ENCODE measurements around the gene FTH1.
"Not testable (repeated sequence)": the region's sequence is repeated elsewhere in the genome, so short reads cannot be mapped to it uniquely, and the experiment has no call there.

The FTH1 gene

DNA sequence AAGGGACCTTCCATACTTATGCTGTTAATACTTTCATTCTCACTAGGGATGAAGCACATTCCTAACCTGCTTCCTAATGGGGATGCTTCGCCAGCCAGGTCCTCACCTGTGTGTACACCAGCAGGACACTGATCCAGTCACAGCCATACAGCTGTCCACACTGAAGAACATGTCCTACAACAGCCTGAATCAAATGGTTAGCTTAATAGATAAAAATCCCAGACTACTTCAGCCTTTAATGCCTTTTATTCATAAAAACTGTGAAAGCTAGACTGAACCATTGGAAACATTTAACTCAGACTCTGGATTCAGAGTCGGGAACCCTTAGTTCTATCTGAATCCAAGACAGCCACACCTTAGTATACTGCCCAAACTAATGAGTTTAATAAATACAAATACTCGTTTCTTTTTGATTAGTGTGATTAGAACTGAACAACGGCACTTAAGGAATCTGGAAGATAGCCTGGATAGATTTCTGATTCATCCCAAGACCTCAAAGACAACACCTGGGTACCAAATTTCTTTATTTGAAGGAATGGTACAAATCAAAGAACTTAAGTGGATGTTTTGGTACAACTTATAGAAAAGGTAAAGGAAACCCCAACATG, 3.3 kb downstream of the FTH1 start:
- no peak for DNase-seq (ENCODE audit: low read depth in 2 of 2, low spot score in 1 of 2)

DNA sequence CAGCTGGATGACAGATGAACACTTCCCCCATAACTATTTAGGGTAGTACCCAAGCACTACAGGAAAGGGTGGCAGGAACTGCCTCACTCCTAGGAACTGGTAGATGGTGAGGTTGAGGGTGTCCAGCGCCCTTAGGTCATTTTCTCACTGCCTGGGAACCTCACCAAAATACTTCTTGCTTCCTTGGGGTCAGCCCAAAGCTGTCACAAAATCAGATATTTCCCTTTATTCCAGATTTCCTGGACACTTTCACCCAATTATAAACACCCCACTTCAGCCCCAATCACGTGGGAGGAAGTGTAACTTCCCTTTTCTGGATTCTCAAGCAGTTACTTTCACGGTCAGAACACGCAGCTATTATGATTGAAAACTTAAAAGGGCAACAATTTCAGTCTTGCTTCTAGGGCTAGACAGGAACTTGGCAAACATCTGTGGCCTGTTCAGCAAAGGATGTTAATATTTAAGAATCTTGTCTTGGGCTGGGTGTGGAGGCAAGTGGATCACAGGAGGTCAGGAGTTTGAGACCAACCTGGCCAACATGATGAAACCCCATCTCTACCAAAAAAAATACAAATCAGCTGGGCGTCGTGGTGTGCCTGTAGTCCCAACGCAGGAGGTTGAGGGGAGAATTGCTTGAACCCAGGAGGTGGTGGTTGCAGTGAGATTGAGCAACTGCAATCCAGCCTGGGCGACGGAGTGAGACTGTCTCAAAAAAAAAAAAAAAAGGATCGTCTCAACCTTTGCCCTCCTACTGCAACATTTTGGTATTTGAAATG, 4.0 kb downstream of the FTH1 start:
- no peak for DNase-seq (ENCODE audit: low read depth in 2 of 2, low spot score in 1 of 2)

DNA sequence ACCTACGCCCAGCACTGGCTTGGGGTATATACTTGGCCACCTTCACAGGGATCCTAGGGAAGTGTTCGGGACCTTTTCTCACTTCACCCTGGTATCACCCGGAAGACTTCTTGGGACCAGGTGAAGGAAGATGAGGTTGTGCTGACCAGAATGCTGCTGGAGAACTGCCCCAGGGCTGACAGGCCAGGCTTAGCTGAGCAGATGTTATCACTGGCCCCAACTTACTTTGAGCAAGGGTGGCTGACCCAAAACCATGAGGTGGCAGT, 4.5 kb downstream of the FTH1 start:
- no peak for DNase-seq (ENCODE audit: low read depth in 2 of 2, low spot score in 1 of 2)

DNA sequence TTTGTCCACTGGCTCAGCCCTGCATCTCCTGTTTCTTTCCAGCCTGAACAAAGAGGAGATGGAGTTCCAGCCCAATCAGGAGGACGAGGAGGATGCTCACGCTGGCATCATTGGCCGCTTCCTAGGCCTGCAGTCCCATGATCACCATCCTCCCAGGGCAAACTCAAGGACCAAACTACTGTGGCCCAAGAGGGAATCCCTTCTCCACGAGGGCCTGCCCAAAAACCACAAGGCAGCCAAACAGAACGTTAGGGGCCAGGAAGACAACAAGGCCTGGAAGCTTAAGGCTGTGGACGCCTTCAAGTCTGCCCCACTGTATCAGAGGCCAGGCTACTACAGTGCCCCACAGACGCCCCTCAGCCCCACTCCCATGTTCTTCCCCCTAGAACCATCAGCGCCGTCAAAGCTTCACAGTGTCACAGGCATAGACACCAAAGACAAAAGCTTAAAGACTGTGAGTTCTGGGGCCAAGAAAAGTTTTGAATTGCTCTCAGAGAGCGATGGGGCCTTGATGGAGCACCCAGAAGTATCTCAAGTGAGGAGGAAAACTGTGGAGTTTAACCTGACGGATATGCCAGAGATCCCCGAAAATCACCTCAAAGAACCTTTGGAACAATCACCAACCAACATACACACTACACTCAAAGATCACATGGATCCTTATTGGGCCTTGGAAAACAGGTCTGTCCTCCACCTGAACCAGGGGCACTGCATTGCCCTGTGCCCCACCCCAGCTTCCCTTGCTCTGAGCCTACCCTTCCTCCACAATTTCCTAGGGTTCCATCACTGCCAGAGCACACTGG, 5.0 kb downstream of the FTH1 start:
- DNase-seq (ENCODE audit: low read depth in 2 of 2, low spot score in 1 of 2): no peak

DNA sequence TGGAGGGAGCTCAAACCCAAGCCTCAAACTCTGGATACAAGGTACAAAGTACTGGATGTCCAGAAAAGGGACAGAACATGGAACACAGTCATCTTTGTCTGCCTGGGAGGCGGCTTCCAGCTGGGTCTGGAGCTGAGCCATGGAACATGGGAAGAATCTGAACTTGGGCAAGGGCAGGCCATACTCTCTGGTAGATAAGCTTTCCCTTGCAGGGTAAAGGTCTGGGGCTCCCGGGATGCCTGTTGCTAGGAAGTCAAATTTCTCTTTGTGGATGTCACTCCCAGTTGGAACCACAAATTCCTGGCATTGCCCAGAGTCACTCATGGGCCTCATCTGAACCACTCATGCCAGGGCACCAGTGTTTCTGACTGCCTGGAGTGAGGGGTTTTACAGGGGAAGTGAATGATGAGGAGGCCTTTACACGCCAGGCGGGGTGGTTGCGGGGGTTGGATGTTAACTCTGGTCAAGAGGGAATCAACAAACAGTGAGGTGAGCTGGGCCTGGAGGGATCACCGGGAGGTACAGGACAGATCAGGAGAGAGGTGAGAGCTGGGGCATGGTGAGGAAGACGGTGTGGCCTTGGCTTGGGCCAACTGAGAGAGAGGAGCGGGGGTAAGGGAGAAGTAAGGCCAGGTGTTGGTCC, 5.7 kb downstream of the FTH1 start:
- DNase-seq (ENCODE audit: low read depth in 2 of 2, low spot score in 1 of 2): no peak

DNA sequence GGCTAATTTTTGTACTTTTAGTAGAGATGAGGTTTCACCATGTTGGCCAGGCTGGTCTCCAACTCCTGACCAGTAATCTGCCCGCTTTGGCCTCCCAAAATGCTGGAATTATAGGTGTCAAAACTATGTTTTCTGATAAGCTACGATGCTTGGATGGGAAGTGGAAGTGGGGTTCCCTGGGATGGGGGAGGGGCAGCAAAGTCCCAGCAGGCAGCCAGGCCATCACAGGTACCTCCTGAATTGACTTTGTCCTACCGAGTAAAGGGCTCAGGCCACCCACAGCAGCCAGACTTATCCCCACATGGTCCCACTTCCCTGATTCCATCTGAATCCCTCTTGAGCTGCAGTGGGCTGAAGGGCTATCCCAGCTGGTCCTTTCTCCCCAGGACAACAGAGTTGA, 6.9 kb downstream of the FTH1 start:
- DNase-seq (ENCODE audit: low read depth in 2 of 2, low spot score in 1 of 2): no peak

DNA sequence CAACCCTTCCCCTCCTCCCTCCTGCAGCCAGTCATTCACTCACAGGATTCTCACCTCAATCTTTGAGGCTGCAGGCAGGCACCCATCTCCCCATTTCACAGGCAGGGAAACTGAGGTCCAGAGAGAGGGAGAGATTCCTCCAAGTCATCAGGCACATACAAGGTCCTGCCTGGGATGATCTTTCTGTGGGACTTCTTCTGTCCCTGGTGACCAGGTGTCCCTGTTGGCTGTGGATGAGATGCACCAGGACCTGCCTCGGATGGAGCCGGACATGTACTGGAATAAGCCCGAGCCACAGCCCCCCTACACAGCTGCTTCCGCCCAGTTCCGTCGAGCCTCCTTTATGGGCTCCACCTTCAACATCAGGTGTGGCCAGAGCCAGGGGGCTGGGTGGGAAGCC, 7.8 kb downstream of the FTH1 start:
- DNase-seq (ENCODE audit: low read depth in 2 of 2, low spot score in 1 of 2): no peak

DNA sequence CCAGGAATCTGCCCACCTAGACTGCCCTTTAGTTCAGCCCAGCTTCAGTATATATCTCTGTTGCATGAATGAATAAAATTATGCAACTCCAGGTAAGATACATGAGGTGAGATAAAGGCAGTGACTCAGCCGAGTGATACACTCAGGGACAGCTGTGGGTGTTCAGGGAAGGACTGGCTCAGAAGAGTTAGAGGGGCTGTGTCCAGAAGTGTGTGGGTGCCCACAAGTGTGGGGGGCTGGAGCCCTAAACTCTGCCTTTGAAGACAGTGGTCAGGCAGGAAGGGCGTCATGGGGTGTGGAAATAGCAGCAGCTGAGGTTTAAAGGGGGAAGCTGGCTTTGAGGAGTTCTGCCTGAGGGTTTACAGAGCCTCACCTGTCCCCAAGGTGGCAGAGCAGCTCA, 8.3 kb downstream of the FTH1 start:
- no peak for DNase-seq (ENCODE audit: low read depth in 2 of 2, low spot score in 1 of 2)

DNA sequence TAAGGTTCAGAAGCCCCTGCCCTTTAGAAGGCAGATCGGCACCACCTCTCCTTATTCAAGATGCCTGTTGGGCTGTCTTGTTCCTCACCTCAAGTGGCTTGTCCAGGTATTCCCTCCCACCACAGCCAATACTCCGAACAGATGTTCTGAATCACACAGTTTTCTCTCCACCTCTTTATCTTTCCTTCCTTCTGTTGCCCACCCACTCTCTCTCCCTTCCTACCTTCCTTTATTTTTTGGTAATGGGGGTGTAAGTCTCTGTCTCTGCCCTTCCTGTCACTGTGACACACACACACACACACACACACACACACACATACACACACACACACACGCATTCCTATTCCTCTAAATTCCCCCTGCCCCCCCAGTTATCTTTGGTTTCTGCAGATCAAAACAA, 8.8 kb downstream of the FTH1 start:
- DNase-seq (ENCODE audit: low read depth in 2 of 2, low spot score in 1 of 2): no peak

DNA sequence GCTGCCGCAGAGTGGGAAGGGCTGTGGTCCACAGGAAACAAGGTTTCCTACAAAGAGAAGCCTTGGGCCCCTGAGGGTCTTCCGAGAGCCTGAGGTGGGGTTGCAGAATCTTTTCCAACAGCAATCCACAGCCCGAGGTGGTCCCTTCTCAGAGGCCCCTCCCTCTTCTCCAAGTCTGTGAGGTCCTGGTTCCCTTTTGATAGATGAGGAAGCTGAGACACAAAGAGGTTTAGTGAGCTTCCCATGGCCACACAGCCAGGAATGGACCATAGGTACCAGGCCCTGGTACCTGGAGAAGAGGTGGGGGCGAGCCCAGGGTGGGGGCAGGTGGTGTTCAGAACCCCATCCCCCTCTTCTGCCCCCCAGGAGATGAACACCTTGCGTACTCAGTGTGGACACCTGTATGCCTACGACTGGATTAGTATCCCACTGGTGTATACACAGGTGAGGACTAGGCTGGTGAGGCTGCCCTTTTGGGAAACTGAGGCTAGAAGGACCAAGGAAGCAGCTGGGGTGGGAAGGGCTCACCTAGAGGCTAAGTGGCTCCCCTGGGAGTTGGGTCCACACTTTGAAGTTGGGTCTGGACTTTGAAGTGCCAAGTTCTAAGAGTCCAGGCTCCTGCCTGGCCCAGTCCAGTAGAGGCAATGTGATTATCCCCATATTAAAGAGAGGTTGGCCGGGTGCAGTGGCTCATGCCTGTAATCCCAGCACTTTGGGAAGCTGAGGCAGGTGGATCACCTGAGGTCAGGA, 10.2 kb downstream of the FTH1 start:
- no peak for DNase-seq (ENCODE audit: low read depth in 2 of 2, low spot score in 1 of 2)

DNA sequence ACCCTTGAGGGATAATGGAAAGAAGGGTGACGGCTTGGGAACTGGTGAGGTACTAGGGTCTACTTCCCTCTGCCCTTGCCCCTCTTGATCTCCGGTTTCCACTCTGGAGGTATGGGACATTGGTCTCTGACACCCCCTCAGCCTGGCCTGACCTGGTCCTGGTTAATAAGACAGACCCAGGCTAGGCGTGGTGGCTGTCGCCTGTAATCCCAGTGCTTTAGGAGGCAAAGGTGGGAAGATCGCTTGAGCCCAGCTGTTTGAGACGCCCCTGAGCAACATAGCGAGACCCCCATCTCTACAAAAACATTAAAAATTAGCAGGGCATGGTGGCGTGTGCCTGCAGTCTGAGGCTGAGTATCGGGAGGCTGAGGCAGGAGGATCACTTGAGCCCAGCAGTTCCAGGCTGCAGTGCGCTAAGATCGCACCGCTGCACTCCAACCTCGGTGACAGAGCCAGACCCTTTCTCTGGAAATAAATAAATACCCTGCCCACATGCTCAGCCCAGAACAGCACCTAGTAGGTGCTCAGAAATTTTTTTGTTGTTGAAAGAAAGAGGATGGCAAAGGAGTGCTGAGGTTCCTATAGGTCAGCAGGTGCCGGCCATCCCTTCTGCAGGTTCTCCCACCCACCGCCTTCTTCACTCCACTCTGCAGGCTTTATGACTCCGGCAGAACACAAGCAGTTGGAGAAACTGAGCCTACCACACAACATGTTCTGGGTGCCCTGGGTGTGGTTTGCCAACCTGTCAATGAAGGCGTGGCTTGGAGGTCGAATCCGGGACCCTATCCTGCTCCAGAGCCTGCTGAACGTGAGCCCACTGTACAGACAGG, 11.0 kb downstream of the FTH1 start:
- DNase-seq (ENCODE audit: low read depth in 2 of 2, low spot score in 1 of 2): no peak

DNA sequence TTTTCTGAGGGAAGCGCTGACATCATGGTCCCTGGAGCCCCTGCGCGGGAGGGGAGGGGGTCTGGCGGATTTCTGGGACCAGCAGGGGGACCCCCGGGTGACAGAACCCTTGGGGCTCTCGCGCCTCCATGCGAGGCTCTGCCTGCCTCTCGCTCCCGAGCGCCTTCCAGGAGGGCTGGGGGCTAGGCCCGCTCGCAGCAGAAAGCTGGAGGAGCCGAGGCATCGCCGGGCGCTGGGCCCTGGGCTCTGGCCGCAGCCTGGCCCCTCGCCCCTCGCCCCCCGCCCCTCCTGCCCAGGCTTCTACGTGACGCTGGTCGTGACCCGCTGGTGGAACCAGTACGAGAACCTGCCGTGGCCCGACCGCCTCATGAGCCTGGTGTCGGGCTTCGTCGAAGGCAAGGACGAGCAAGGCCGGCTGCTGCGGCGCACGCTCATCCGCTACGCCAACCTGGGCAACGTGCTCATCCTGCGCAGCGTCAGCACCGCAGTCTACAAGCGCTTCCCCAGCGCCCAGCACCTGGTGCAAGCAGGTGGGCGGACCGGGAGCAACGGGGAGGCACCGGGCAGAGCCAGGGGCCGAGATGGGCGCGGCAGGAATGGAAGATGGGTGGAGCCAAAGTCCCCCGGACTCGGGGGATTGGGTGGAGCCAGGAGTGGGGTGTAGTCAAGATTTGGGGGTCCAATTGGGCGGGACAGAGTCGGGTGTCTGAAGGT, 11.9 kb downstream of the FTH1 start:
- DNase-seq (ENCODE audit: low read depth in 2 of 2, low spot score in 1 of 2): no peak

DNA sequence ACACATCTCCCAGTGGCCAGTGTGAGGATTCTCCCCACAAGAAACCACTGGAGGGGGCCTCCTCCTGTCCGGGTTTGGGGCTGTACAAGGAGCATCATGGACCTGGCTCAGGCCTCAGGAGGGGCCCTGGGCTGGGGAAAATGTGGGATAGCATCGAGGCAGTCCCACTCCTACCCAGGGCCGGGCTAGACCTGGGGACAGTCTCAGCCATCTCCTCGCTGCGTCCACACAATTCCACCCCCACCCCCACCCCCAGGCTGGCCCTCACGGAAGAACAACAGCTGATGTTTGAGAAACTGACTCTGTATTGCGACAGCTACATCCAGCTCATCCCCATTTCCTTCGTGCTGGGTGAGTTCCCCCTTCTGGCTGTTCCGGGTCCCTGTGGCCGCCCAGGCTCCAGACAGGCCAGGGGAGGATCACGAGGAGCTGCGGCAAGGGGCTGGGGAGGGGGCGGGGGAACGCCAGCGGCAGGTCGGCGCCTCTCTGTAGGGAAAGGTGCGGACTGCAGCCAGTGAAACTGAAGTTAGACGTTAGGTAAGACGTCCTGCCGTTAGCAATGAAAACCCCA, 12.5 kb downstream of the FTH1 start:
- no peak for DNase-seq (ENCODE audit: low read depth in 2 of 2, low spot score in 1 of 2)

DNA sequence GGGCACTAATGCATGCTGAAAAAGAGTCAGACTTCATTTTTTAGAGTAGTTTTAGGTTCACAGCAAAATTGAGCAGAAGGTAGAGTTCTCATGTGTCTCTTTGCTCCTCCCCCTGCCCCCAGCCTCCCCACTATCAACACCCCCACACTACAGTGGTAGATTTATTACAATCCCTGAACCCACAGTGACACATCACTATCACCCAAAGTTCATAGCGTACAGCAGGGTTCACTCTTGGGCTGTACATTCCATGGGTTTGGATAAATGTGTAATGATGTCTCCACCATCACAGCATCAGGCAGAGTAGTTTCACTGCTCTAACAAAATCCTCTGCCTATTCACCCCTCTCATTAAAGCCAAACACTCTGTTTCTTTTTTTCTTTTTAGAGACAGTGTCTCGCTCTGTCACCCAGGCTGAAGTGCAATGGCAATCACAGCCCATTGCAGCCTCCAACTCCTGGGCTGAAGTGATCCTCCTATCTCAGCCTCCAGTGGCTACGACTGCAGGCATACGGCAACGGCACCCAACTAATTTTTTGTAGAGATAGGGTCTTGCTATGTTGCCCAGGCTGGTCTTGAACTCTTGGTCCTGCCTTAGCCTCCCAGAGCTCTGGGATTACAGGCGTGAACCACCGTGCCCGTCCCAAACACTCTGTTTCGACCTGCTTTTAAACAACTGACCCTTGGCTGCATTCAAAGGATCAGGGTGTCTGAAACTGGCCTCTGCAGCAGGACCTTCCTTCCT, 13.2 kb downstream of the FTH1 start:
- DNase-seq (ENCODE audit: low read depth in 2 of 2, low spot score in 1 of 2): no peak

DNA sequence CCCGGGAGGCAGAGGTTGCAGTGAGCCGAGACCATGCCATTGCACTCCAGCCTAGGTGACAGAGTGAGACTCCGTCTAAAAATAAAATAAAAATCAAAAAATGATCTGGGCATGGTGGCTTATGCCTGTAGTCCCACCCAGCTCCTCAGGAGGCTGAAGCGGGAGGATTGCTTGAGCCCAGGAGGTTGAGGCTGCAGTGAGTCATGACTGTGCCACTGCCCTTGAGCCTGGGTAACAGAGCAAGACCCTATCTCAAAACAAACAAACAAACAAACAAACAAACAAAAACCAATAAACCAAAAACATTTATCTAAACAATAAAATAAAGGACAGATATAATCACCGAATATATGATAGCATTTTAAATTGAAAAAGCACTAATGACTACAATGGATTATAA, 13.8 kb downstream of the FTH1 start:
- DNase-seq (ENCODE audit: low read depth in 2 of 2, low spot score in 1 of 2): not testable (repeated sequence)

DNA sequence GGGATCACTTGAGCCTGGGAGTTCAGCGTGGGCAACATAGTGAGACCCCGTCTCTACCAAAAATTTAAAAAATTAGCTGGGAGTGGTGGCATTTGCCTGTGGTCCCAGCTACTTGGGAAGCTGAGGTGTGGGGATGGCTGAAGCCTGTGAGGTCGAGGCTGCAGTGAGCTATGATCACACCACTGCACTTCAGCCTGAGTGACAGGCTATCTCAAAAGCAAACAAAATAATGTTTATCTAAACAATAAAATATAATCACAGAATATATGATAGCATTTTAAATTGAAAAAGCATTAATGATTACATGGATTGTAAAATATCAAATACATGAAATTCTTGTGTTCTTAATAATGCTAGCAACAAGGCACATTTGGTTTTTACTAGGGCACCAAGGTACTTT, 14.6 kb downstream of the FTH1 start:
- no peak for DNase-seq (ENCODE audit: low read depth in 2 of 2, low spot score in 1 of 2)

DNA sequence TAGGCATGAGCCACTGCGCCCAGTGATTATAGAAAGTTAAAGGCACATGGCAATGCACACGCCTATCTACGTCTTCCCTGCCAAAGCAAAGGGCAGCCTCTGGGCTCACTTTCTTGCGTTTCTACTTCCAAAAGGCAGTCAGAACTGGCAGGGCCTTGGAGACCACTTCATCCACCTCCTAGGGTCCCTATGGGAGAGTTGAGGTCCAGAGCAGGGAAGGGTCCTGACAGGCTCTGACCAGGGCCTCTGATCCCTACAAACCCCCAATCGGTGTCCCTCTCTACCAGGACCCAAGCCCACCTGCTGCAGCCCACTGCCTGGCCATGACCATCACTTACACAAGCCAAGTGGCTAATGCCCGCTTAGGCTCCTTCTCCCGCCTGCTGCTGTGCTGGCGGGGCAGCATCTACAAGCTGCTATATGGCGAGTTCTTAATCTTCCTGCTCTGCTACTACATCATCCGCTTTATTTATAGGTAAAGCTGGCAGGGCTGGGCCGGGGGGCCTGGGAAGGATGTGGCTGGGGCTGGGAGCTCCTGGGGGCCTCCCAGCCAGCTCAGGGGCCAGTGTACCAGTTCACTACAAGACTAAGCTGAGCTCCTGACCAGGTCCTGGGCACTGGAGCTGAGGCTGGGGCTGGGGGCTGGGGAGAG, 15.8 kb downstream of the FTH1 start:
- DNase-seq (ENCODE audit: low read depth in 2 of 2, low spot score in 1 of 2): no peak

DNA sequence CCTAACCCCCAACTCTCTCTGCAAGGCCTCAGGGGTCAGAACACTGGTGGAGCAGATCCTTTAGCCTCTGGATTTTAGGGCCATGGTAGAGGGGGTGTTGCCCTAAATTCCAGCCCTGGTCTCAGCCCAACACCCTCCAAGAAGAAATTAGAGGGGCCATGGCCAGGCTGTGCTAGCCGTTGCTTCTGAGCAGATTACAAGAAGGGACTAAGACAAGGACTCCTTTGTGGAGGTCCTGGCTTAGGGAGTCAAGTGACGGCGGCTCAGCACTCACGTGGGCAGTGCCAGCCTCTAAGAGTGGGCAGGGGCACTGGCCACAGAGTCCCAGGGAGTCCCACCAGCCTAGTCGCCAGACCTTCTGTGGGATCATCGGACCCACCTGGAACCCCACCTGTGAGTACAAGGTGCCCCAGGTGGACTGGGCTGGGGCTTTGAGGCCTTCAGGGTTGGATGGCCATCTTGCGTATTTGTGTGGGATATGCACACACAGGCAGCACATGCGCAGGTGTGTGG, 17.3 kb downstream of the FTH1 start, which contains the start of gene BEST1:
TSS of gene BEST1 (plus strand) at position 317 of the 513 bp plus-strand sequence. CDS start 1,456 bp downstream, outside the sequence.
- no peak for DNase-seq (ENCODE audit: low read depth in 2 of 2, low spot score in 1 of 2)
